GM21619 (cell line): ENCODE data around the gene PLCL2.
"Not testable (repeated sequence)": the region's sequence is repeated elsewhere in the genome, so short reads cannot be mapped to it uniquely, and the experiment has no call there.

Experiments
- ATAC-seq: cut with Tn5 transposase; IDR thresholded peaks from one replicate; pipeline ENCODE4 v1.9.1; 2021; ENCODE audit not compliant: unreplicated experiment

PLCL2 gene

DNA sequence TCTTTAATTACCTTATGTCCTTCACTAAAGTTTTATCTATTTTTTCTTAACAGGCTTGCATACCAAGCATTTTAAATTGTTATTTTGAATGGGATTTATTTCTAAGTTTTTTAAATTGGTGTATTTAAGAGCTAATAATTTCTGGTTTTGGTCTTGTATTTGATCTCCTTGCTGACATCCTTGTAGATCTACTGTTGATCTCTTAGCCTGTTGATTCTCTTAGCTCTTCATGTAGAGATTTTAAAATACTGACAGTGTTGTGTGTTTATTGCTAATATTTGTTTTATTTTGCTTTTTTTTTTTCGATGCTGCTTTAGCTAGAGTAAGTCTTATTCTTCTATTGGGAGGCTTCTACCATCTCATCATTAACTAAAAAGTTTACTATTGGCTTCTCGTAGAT lies 65.5 kb downstream of the PLCL2 start:
- no peak for ATAC-seq

GRCh38 chr3:16950845-16951244 lies 66.1 kb downstream of the PLCL2 start:
- no peak for ATAC-seq

DNA sequence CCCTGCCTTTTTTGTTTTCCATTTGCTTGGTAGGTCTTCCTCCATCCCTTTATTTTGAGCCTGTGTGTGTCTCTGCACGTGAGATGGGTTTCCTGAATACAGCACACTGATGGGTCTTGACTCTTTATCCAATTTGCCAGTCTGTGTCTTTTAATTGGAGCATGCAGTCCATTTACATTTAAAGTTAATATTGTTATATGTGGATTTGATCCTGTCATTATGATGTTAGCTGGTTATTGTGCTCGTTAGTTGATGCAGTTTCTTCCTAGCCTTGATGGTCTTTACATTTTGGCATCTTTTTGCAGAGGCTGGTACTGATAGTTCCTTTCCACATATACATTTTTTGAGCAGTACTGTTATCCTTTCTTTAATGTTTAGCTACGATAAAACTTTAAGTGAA lies 73.1 kb downstream of the PLCL2 start:
- ATAC-seq: not testable (repeated sequence)

- ATAC-seq: no peak
Measured at GRCh38 chr3:16960125-16960524, 75.4 kb downstream of the PLCL2 start.

- no peak for ATAC-seq
Measured at GRCh38 chr3:16961621-16962205, 77.0 kb downstream of the PLCL2 start.

GRCh38 chr3:16975083-16975482 lies 90.3 kb downstream of the PLCL2 start:
- ATAC-seq: no peak

DNA sequence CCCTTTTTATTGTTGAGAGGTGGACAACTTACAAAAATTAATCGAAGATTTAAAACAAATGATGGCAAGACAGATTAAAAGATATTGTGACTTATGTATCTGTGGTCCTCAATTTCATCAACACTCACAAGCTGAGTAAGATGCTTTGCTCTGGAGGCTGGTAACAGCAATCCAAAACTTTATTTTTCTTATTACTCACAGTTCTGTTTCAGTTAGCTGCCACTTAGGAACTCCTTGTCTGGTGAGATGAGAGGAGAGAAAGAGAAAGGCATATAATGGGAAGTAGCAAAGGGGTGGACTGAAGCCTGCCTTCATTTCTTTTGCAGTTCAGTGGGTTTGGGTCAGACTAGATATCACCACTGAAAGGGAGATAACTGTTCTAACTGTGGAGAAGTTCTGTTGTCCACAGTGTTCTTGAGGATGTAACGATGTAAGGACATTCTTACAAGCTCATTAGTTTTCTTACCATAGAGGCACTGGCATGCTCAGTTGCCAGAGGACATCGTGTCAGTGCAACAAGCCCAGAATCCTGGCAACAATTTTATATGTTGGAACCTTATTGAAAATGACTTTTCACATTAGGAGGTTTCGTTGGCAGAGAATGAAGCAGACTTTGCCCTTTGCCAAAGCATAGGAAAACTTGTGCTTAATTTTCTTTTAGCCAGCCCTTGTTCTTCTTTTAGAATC lies 93.6 kb downstream of the PLCL2 start:
- ATAC-seq: no peak

DNA sequence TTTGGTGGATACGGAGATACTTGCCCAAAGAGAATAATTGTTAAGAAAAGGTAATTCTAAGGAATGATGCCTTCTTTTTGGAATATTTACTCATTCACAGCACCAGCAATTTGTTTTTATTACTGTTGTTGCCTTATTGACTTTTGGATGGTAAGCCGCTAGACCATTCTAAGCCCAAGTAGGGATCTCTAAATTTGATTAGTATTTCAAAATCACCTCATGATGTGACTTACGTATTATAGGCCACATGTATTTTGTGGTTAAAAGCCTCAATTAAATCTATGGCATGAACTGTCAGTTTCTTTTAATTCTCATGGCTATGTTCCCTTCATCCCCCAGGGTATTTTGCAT lies 94.1 kb downstream of the PLCL2 start:
- ATAC-seq: no peak

GRCh38 chr3:16979769-16980515 lies 95.2 kb downstream of the PLCL2 start:
- not testable (repeated sequence) for ATAC-seq

DNA sequence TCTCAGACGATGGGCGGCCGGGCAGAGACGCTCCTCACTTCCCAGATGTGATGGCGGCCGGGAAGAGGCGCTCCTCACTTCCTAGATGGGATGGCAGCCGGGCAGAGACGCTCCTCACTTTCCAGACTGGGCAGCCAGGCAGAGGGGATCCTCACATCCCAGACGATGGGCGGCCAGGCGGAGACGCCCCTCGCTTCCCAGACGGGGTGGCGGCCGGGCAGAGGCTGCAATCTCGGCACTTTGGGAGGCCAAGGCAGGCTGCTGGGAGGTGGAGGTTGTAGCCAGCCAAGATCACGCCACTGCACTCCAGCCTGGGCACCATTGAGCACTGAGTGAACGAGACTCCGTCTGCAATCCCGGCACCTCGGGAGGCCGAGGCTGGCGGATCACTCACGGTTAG lies 95.8 kb downstream of the PLCL2 start:
- ATAC-seq: not testable (repeated sequence)

DNA sequence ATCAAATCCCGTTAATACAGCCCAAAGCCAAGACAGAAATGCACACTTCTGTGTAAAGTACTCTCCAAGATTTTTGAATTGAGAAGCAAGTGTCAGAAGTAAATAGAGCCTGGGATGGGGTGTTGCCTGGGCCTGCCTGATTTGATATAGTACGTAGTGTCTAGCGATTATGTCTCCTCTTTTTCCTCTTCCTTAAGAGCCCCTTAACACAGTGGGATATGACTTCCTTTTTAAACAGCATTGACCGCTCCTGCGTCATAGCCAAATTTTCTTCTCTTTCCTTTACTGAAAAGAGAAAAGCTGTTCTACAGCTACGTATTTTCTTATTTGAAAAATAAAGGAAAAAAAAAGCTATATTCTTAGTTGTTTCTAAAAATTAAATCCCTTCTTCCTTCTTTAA lies 97.7 kb downstream of the PLCL2 start:
- no peak for ATAC-seq

- no peak for ATAC-seq
Measured at GRCh38 chr3:16985608-16986007, 100.9 kb downstream of the PLCL2 start.

GRCh38 chr3:16987141-16987540 lies 102.4 kb downstream of the PLCL2 start:
- ATAC-seq: no peak

DNA sequence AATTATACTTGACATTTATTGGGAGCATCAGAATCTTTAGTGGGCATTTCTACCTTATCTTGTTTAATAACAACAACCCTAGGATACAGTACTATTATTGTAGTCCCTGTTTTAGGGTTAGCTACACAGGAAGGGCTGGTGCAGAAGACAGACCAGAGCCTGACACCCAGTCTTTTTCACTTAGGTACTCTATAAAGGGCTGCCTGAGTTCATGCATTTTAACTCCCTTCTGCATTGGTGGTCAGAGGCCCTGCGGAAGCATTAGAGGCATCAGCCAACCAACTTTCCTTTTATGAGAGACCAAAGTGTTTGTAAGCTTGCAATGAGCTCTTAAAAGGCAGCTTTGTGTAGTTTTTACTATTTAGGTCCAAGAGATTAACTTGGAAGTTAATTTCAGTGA lies 105.4 kb downstream of the PLCL2 start:
- no peak for ATAC-seq

DNA sequence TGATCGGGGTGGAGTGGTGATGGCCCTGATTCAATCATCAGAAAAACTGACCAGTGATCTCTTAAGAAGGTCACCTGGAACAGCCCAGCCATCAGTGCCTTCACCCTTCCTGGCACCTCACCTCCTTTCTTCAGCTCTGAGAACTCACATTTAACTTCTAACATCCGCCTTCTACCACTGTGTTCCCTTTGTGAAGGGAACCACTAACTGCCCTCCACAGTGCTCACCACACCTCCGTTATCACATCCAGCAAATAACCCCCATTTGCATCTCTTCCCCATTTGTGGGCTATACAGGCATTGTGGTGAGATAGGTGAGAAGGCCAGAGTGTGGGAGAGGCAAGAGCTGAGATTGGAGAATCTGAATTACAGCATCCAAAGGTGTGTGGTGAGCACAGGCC lies 107.4 kb downstream of the PLCL2 start:
- no peak for ATAC-seq

DNA sequence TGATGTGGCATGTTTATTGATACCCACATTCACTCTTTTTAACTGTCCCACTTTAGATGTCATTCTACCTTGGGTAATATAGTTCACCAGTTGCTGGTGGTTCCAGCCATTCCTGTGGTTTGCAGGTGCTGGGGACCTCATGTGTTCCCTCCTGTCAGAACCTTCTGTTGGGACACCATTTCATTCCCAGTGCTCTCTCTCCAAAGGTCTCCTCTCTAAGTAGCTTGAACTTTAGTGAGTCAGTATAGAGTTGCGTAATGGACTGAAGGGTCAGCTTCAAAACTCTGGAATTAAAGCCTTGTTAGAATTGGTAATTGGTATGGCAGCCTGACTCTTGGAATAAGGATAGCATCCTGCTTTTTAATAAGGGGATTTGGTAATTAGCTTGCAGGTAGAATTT lies 108.5 kb downstream of the PLCL2 start:
- no peak for ATAC-seq

- no peak for ATAC-seq
Measured at GRCh38 chr3:16994854-16995525, 110.2 kb downstream of the PLCL2 start.

- ATAC-seq: no peak
Measured at GRCh38 chr3:16995601-16996000, 110.8 kb downstream of the PLCL2 start.

GRCh38 chr3:16998236-16998923 lies 113.6 kb downstream of the PLCL2 start:
- ATAC-seq: no peak

DNA sequence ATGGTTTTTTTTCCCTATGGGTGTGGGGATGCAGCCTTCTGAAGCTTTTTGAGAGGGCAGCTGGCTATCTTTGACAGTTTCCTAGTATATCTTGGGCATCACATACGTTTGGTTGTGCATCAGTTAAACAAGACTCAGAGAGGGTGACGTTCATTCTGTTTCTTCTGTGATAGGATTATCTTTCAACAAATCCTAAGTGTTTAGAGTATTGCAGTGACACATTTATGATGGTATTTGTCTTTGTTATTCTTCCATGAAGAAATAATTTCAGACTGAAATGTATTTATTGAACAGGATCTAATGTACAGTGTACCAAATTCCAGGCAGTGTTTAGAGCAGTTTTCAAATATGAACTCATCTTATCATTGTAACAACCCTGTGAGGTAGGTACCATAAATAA lies 114.4 kb downstream of the PLCL2 start:
- no peak for ATAC-seq

GRCh38 chr3:16999871-17000270 lies 115.1 kb downstream of the PLCL2 start:
- no peak for ATAC-seq
